AG09309 (cell line): ENCODE results near the gene FOXP1.

Source experiments
- DNase-seq: peaks from one replicate; pipeline ENCODE4 v3.0.0-alpha.2; 2010; ENCODE audit warnings: low read depth
- H3K4me3 ChIP-seq: 2 replicates; pipeline ENCODE4 v1.5.1; 2011; ENCODE audit warnings: mild to moderate bottlenecking, low read depth, low read length, moderate library complexity; ENCODE audit not compliant: control insufficient read depth
- TF ChIP-seq, protein P1 (sequence below): IDR thresholded peaks from 2 replicates; pipeline ENCODE4 v1.5.1; 2011; ENCODE audit warnings: mild to moderate bottlenecking, low read depth, low read length, inconsistent platforms; ENCODE audit not compliant: insufficient read depth, control insufficient read depth; ENCODE audit errors: missing control alignments

Gene FOXP1

DNA sequence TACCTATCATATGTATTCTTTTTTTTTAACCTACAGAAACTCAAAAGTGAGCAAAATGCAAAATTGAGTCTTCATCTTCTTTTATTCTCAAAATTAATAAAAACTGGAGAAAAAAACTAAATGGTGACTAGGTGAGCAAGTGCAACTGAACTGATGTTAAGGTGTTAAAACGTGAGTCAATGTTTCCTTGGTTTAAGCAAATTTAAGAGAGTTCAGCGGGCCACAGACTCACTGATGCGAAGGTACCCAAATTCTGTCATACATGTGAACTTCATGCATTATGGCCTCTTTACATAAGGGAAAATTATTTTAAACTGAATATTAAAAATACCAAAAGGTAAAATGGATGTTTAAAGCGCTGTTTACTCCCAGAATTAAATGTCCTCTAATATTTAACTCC is 206.6 kb downstream of the FOXP1 start:
- no peak for DNase-seq
- TF ChIP-seq, protein P1, sequence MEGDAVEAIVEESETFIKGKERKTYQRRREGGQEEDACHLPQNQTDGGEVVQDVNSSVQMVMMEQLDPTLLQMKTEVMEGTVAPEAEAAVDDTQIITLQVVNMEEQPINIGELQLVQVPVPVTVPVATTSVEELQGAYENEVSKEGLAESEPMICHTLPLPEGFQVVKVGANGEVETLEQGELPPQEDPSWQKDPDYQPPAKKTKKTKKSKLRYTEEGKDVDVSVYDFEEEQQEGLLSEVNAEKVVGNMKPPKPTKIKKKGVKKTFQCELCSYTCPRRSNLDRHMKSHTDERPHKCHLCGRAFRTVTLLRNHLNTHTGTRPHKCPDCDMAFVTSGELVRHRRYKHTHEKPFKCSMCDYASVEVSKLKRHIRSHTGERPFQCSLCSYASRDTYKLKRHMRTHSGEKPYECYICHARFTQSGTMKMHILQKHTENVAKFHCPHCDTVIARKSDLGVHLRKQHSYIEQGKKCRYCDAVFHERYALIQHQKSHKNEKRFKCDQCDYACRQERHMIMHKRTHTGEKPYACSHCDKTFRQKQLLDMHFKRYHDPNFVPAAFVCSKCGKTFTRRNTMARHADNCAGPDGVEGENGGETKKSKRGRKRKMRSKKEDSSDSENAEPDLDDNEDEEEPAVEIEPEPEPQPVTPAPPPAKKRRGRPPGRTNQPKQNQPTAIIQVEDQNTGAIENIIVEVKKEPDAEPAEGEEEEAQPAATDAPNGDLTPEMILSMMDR = no peak
- no peak overlapping the region for H3K4me3 ChIP-seq

DNA sequence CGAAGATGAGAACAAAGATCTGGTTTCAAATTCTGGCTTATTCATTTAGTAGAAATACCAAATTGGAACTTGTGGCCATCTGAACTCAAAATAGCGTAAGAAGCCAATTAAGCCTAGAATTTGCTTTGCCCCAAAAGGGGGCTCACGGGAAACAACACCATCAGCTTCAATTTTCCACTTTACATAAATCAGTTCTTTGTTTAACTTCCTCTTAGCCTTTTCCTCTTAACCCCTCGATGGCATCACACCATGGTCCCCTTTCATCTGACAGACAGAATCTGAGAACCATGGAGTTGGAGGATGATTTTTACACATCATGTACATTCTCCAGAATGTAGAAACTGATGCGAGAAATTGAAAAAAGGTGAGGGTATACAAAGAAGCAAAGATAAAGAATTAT is 207.0 kb downstream of the FOXP1 start:
- H3K4me3 ChIP-seq = no peak overlapping the region
- DNase-seq = no peak
- TF ChIP-seq, protein P1 = no peak

DNA sequence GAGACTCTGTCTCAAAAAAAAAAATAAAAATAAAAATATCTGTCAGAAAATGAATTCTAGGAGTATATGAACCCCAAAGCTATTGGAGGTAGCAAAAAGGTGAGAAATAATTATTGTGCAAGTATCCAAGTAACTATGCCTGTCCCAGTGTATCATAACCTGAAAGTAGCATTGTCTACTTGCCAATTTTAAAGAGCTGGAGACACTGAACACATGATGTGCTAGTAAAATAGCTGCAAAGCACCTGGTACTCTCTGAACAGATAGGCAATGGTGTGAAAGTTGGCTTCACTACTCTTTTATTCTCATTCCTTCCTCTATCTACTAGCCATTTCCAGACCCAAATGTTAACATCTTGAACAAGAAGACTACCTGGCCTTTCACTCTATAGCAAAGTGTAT is 208.9 kb downstream of the FOXP1 start:
- TF ChIP-seq, protein P1 = no peak
- no peak overlapping the region for H3K4me3 ChIP-seq
- no peak for DNase-seq

DNA sequence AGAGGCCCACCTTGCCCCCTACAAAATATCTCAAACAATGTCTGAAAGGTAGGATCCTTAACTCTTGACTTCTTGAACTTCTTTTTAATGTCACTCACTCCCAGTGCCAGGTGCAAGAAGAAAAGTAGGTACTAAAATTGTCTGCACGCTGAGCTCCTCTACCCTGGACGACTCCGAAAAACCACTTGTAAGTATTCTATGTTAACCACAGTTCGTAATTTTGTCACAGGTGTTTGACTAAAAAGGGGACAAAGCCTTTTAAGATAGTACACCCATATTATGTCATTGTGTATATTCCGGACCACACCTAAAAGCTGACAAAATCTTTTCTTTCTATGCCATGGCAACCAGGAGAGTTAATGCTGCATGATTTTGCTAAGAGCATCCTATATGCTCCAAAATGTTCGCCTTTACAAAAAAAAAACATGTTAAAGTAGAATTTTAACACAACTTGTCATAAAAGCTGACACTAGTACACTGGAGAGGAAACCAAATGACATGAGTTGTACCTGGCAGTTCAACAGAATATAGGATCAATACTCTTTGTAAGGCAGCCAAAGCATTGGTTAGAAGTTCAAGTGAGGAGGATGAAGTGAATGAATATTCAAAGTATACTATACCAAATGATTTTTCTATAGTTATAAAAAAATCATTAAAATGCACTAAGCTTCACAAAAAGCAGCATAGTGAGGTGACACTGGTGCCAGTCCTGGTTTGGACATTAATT is 210.5 kb downstream of the FOXP1 start:
- H3K4me3 ChIP-seq = no peak overlapping the region
- TF ChIP-seq, protein P1 = no peak
- no peak for DNase-seq

DNA sequence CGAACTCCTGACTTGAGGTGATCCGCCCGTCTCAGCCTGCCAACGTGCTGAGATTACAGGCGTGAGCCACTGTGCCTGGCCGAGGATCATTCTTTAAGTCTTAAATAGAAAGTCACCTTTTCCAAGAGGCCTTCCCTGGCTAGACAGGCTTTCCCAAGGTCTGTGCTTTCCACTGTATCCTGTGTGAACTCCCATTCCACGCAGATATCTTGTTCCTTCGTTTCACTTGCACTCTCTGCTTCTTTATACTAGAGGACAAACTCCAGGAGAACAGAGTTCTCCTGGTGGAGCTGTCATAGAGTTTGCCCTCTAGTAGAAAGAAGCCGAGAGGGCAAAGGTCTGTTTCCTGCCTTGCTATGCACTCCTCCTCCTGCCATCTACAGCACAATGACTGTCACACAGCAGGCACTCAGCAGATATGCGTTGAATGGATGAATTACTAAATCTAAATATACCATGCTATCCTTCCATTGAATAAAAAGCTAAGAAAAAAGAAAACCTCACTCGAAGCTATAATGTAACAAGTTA is 211.2 kb downstream of the FOXP1 start:
- H3K4me3 ChIP-seq = no peak overlapping the region

DNA sequence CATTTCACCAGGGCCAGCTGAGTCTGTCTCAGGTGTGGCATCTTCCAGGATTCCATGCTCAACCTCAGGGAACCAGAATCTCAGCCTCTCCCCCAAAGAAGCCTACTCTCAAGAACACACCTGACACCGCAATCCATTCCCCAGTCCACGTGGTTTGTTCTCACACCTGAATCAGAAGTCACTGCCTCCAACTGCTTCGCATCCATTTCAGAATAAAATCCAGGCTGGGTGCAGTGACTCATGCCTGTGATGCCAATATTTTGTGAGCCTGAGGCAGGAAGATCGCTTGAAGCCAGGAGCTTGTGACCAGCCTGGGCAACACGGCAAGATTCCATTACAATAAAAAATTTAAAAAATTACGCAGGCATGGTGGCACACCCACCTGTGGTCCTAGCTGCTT is 212.2 kb downstream of the FOXP1 start:
- no peak for DNase-seq
- TF ChIP-seq, protein P1 = no peak
- H3K4me3 ChIP-seq = no peak overlapping the region

More for the DNA sequence above, 211.2 kb downstream of the FOXP1 start:
- no peak for DNase-seq
- TF ChIP-seq, protein P1 = no peak
